ENCODE results near the gene KIAA0513.

The KIAA0513 gene

DNA sequence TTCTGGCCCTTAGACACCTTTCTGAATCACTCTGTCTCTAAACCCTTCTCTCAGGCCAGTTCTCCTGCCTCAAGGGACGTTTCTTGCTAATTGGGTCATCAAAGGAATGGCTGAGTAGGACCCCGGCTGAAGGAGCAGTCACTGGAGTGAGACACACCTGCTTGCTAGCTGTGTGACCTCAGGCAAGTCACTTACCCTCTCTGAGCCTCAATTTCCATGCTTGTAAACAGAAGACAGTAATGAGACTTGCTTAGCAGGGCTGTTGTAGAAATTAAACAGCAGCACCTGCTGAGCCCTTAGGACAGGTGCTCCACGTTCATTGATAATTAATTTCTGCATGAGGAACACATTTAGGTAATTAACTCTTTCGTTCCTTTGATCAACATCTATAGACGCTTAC is 77.9 kb downstream of the KIAA0513 start:
- no peaks in the 10 kb centered on the region for H3K27me3 ChIP-seq (ENCODE audit: low read length)
- H3K79me2 ChIP-seq (ENCODE audit: insufficient read depth, low read length), result no peaks in the 10 kb centered on the region
- no peaks in the 10 kb centered on the region for H4K20me1 ChIP-seq (ENCODE audit: low read depth, low read length)
- no peaks in the 10 kb centered on the region for H3F3A ChIP-seq (ENCODE audit: insufficient read depth)
- no peak overlapping the region for H3K4me2 ChIP-seq (ENCODE audit: low read depth, low read length, poor library complexity, severe bottlenecking)
- H3K36me3 ChIP-seq (ENCODE audit: low read length), result no peaks in the 10 kb centered on the region
- H3K9ac ChIP-seq (ENCODE audit: low read length), result no peak overlapping the region
- no peak overlapping the region for H3K4me3 ChIP-seq (ENCODE audit: insufficient read depth, low read length, poor library complexity, severe bottlenecking)
- no peaks in the 10 kb centered on the region for H3K9me3 ChIP-seq (ENCODE audit: insufficient read depth, low read length)
- H2AFZ ChIP-seq (ENCODE audit: low read depth, low read length, severe bottlenecking), result no peak overlapping the region
- no peaks in the 10 kb centered on the region for H3K9me2 ChIP-seq (replicated peaks; ENCODE audit: insufficient read depth, low read length)
- no peak for TF ChIP-seq EZH2phosphoT487 (conservative IDR thresholded peaks at IDR 0.05; ENCODE audit: low read length)
- no peak for TF ChIP-seq CTCF (IDR thresholded peaks at IDR 0.05; ENCODE audit: insufficient read depth, low read length, poor library complexity, severe bottlenecking)
- no peak overlapping the region for H3K27ac ChIP-seq (ENCODE audit: low read depth, low read length)

DNA sequence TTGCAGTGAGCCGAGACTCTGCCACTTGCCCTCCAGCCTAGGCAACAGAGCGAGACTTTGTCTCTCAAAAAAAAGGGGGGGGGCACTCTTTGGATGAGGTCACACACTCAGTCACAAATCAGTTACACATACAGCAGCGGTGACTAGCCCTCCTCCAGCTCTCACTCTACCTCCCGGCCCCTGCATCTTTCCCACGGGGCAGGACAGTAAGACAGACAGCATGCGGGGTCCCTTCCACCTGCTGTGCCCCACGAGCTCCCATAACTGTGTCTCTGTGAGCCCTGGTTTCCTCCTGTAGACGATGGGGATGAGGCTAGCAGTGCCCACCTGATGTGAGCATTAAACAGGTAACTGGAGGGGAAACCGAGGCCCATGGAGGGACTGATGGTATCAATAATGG is 79.5 kb downstream of the KIAA0513 start:
- Histone ChIP-seq H3K36me3 (ENCODE audit: low read length) (no peaks in the 10 kb centered on the region), H3K9ac (ENCODE audit: low read length) (no peak overlapping the region), H3K4me3 (ENCODE audit: insufficient read depth, low read length, poor library complexity, severe bottlenecking) (no peak overlapping the region), H3K27me3 (ENCODE audit: low read length) (no peaks in the 10 kb centered on the region), H3K4me2 (ENCODE audit: low read depth, low read length, poor library complexity, severe bottlenecking) (no peak overlapping the region), H3K9me3 (ENCODE audit: insufficient read depth, low read length) (no peaks in the 10 kb centered on the region), H3K9me2 (replicated peaks; ENCODE audit: insufficient read depth, low read length) (no peaks in the 10 kb centered on the region), H4K20me1 (ENCODE audit: low read depth, low read length) (no peaks in the 10 kb centered on the region), H3K27ac (ENCODE audit: low read depth, low read length) (no peak overlapping the region), H2AFZ (ENCODE audit: low read depth, low read length, severe bottlenecking) (no peak overlapping the region), H3K79me2 (ENCODE audit: insufficient read depth, low read length) (no peaks in the 10 kb centered on the region), H3F3A (ENCODE audit: insufficient read depth) (no peaks in the 10 kb centered on the region)
- TF ChIP-seq EZH2phosphoT487 (conservative IDR thresholded peaks at IDR 0.05; ENCODE audit: low read length) (no peak), CTCF (IDR thresholded peaks at IDR 0.05; ENCODE audit: insufficient read depth, low read length, poor library complexity, severe bottlenecking) (no peak)

- Histone ChIP-seq H3K9me3 (ENCODE audit: insufficient read depth, low read length) (no peaks in the 10 kb centered on the region), H3K79me2 (ENCODE audit: insufficient read depth, low read length) (no peaks in the 10 kb centered on the region), H3K27ac (ENCODE audit: low read depth, low read length) (no peak overlapping the region), H4K20me1 (ENCODE audit: low read depth, low read length) (no peaks in the 10 kb centered on the region), H3K9me2 (replicated peaks; ENCODE audit: insufficient read depth, low read length) (no peaks in the 10 kb centered on the region), H3K27me3 (ENCODE audit: low read length) (no peaks in the 10 kb centered on the region), H3F3A (ENCODE audit: insufficient read depth) (no peaks in the 10 kb centered on the region), H3K4me3 (ENCODE audit: insufficient read depth, low read length, poor library complexity, severe bottlenecking) (no peak overlapping the region), H3K4me2 (ENCODE audit: low read depth, low read length, poor library complexity, severe bottlenecking) (no peak overlapping the region), H3K36me3 (ENCODE audit: low read length) (no peaks in the 10 kb centered on the region), H2AFZ (ENCODE audit: low read depth, low read length, severe bottlenecking) (no peak overlapping the region), H3K9ac (ENCODE audit: low read length) (no peak overlapping the region)
- TF ChIP-seq CTCF (IDR thresholded peaks at IDR 0.05; ENCODE audit: insufficient read depth, low read length, poor library complexity, severe bottlenecking) (no peak), EZH2phosphoT487 (conservative IDR thresholded peaks at IDR 0.05; ENCODE audit: low read length) (no peak)
Observed at GRCh38 chr16:85107532-85107931, 79.9 kb downstream of the KIAA0513 start.

DNA sequence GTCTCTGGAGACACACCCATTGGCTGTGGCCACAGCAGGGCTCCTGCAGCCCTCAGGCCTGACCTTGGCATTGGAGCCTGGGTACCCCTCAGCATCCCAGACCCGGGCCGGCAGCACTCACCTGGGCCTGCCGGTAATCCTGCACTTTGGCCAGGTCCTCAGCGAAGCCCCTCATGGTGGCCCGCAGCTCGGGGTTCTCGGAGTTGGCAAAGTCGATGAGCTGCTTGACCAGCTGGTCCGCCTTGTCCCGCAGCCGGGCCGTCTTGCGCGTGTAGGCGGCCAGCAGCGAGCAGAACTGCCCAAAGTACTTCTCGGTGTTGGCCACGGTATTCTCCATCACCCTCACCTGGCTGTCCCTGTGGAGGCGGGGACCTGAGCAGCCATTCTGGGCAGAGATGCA is 82.5 kb downstream of the KIAA0513 start:
- H4K20me1 ChIP-seq (ENCODE audit: low read depth, low read length), result no peaks in the 10 kb centered on the region
- no peak overlapping the region for H3K4me2 ChIP-seq (ENCODE audit: low read depth, low read length, poor library complexity, severe bottlenecking)
- no peak overlapping the region for H3K9ac ChIP-seq (ENCODE audit: low read length)
- H3K9me2 ChIP-seq (replicated peaks; ENCODE audit: insufficient read depth, low read length), result no peaks in the 10 kb centered on the region
- no peaks in the 10 kb centered on the region for H3K79me2 ChIP-seq (ENCODE audit: insufficient read depth, low read length)
- no peaks in the 10 kb centered on the region for H3K36me3 ChIP-seq (ENCODE audit: low read length)
- H3K27me3 ChIP-seq (ENCODE audit: low read length), result no peaks in the 10 kb centered on the region
- no peak overlapping the region for H3K4me3 ChIP-seq (ENCODE audit: insufficient read depth, low read length, poor library complexity, severe bottlenecking)
- no peak for TF ChIP-seq CTCF (IDR thresholded peaks at IDR 0.05; ENCODE audit: insufficient read depth, low read length, poor library complexity, severe bottlenecking)
- no peak for TF ChIP-seq EZH2phosphoT487 (conservative IDR thresholded peaks at IDR 0.05; ENCODE audit: low read length)
- no peak overlapping the region for H2AFZ ChIP-seq (ENCODE audit: low read depth, low read length, severe bottlenecking)
- H3K27ac ChIP-seq (ENCODE audit: low read depth, low read length), result no peak overlapping the region
- H3F3A ChIP-seq (ENCODE audit: insufficient read depth), result no peaks in the 10 kb centered on the region
- H3K9me3 ChIP-seq (ENCODE audit: insufficient read depth, low read length), result no peaks in the 10 kb centered on the region
